ENCODE results near the gene DGAT2. TPM values are rescaled to one million over a fixed set of nuclear protein-coding genes. Genes with fewer than 3 reads are reported as not detected.

Gene DGAT2
- total RNA-seq, 1 experiment from 2014 or later, result 1.6 TPM

- ATAC-seq, result no peak
- ChIA-PET POLR2A (no interaction called here), CTCF (no interaction called here)
- H3K4me3 Mint-ChIP-seq, result no peak overlapping the region
- H3K36me3 Mint-ChIP-seq, result no peaks in the 10 kb centered on the region
- H3K27ac Mint-ChIP-seq, result no peak overlapping the region
- TF ChIP-seq ATF2 (CRISPR knock-in tag; IDR thresholded peaks at IDR 0.05; ENCODE audit: borderline replicate concordance, low read depth) (no peak), MYBL2 (CRISPR knock-in tag; IDR thresholded peaks at IDR 0.05) (no peak), TCF7 (CRISPR knock-in tag; IDR thresholded peaks at IDR 0.05; ENCODE audit: low read depth) (no peak), MAX (CRISPR knock-in tag; IDR thresholded peaks at IDR 0.05) (no peak), E2F1 (CRISPR knock-in tag; IDR thresholded peaks at IDR 0.05) (no peak), FOXP4 (CRISPR knock-in tag; IDR thresholded peaks at IDR 0.05) (no peak), USF2 (CRISPR knock-in tag; IDR thresholded peaks at IDR 0.05) (no peak), ZNF671 (CRISPR knock-in tag; IDR thresholded peaks at IDR 0.05) (no peak), ETV6 (CRISPR knock-in tag; IDR thresholded peaks at IDR 0.05) (no peak), FOXJ3 (CRISPR knock-in tag; IDR thresholded peaks at IDR 0.05; ENCODE audit: borderline replicate concordance) (no peak), AR (CRISPR knock-in tag; IDR thresholded peaks at IDR 0.05) (no peak)
- no peak for DNase-seq (ENCODE audit: low spot score)
- no peaks in the 10 kb centered on the region for H3K27me3 Mint-ChIP-seq (ENCODE audit: low read depth)
- H3K9me3 Mint-ChIP-seq, result no peaks in the 10 kb centered on the region; the same call in 1 of the 2 replicates
- peaks cover 9% of the 10 kb centered on the region for H3K4me1 Mint-ChIP-seq
Observed at GRCh38 chr11:75839851-75840250, 71.3 kb downstream of the DGAT2 start.

- no peak for DNase-seq (ENCODE audit: low spot score)
- ATAC-seq, result no peak
- peaks cover 9% of the 10 kb centered on the region for H3K4me1 Mint-ChIP-seq
- no peaks in the 10 kb centered on the region for H3K27me3 Mint-ChIP-seq (ENCODE audit: low read depth)
- H3K27ac Mint-ChIP-seq, result no peak overlapping the region
- ChIA-PET POLR2A (no interaction called here), CTCF (no interaction called here)
- TF ChIP-seq CDX4 (CRISPR knock-in tag; IDR thresholded peaks at IDR 0.05; ENCODE audit: borderline replicate concordance) (no peak), ETV6 (CRISPR knock-in tag; IDR thresholded peaks at IDR 0.05) (no peak), IRF1 (CRISPR knock-in tag; IDR thresholded peaks at IDR 0.05) (no peak)
- H3K4me3 Mint-ChIP-seq, result no peak overlapping the region
- H3K9me3 Mint-ChIP-seq, result peaks cover 6% of the 10 kb centered on the region
- no peaks in the 10 kb centered on the region for H3K36me3 Mint-ChIP-seq
Observed at GRCh38 chr11:75840522-75840921, 71.9 kb downstream of the DGAT2 start.

Measured in WTC11 (cell line).